Kidney epithelial cell (primary cell): ENCODE results near the gene IFNA7. TPM values are rescaled to one million over a fixed set of nuclear protein-coding genes. Genes with fewer than 3 reads are reported as not detected.
A peak's percentile ranks its signal among the peaks of the same experiment; 100 is the strongest.

ENCODE experiments used
- DNase-seq: peaks from one replicate; pipeline ENCODE4 v3.0.0-alpha.2; 2010; ENCODE audit warnings: low read depth
- H3K27me3 ChIP-seq: 2 replicates; pipeline ENCODE4 v1.6.0; 2011; ENCODE audit warnings: low read length; ENCODE audit not compliant: control insufficient read depth, insufficient read depth
- H3K36me3 ChIP-seq: 2 replicates; pipeline ENCODE4 v1.5.1; 2011; ENCODE audit warnings: low read length; ENCODE audit not compliant: control insufficient read depth, insufficient read depth
- H3K4me3 ChIP-seq: 2 replicates; pipeline ENCODE4 v1.5.1; 2011; ENCODE audit warnings: low read depth, mild to moderate bottlenecking, control low read depth, low read length
- CTCF ChIP-seq: IDR thresholded peaks from 2 replicates; pipeline ENCODE4 v1.5.1; 2011; ENCODE audit warnings: mild to moderate bottlenecking, moderate library complexity, low read length, control low read depth, inconsistent platforms; ENCODE audit not compliant: insufficient read depth, poor library complexity, severe bottlenecking
- total RNA-seq: library from RNA; depleted of rRNA; stranded (reverse); fragments of >200 nt; gene quantifications from 2 replicates; pipeline ENCODE4 v1.2.3, GENCODE V29; 2015

IFNA7 gene
- total RNA-seq, 1 donor from 2014 or later = not detected

- Histone ChIP-seq H3K4me3 (no peak overlapping the region), H3K27me3 (no peaks in the 10 kb centered on the region), H3K36me3 (no peaks in the 10 kb centered on the region)
- TF ChIP-seq CTCF = no peak
- DNase-seq = no peak
These were observed 46.5 kb downstream of the IFNA7 start for GRCh38 chr9:21155501-21155900.

GRCh38 chr9:21154018-21154608, 47.9 kb downstream of the IFNA7 start:
- no peaks in the 10 kb centered on the region for H3K27me3 ChIP-seq
- no peaks in the 10 kb centered on the region for H3K36me3 ChIP-seq
- TF ChIP-seq CTCF = peak; percentile 38
- no peak overlapping the region for H3K4me3 ChIP-seq
- peak; percentile 10 for DNase-seq

- TF ChIP-seq CTCF = no peak
- H3K36me3 ChIP-seq = no peaks in the 10 kb centered on the region
- DNase-seq = peak; percentile 1
- no peak overlapping the region for H3K4me3 ChIP-seq
- H3K27me3 ChIP-seq = no peaks in the 10 kb centered on the region
These were observed 48.5 kb downstream of the IFNA7 start for GRCh38 chr9:21153336-21154017.

Other genes with a start within 250 kb of the IFNA7 start
- 0.46 and 0.62 TPM in 2 replicates for gene HACD4, start 170.6 kb downstream of the IFNA7 start, total RNA-seq
- gene IFNB1, start 124.3 kb downstream of the IFNA7 start, total RNA-seq = not detected in 2 replicates
- not detected in 2 replicates for gene IFNW1, start 60.4 kb downstream of the IFNA7 start, total RNA-seq
- gene IFNA21, start 35.5 kb downstream of the IFNA7 start, total RNA-seq = not detected in 2 replicates
- gene IFNA4, start 14.6 kb downstream of the IFNA7 start, total RNA-seq = not detected in 2 replicates
- gene IFNA10, start 4.9 kb upstream of the IFNA7 start, total RNA-seq = not detected in 2 replicates
- gene IFNA16, start 15.1 kb upstream of the IFNA7 start, total RNA-seq = not detected in 2 replicates
- gene IFNA17, start 26.0 kb upstream of the IFNA7 start, total RNA-seq = not detected in 2 replicates
- not detected in 2 replicates for gene IFNA14, start 37.8 kb upstream of the IFNA7 start, total RNA-seq
- gene IFNA5, start 103.1 kb upstream of the IFNA7 start, total RNA-seq = not detected in 2 replicates
- gene KLHL9, start 133.2 kb upstream of the IFNA7 start, total RNA-seq = 26.8 and 28.3 TPM in 2 replicates
- not detected in 2 replicates for gene IFNA6, start 148.7 kb upstream of the IFNA7 start, total RNA-seq
- gene IFNA13, start 165.9 kb upstream of the IFNA7 start, total RNA-seq = not detected in 2 replicates
- not detected in 2 replicates for gene IFNA2, start 183.2 kb upstream of the IFNA7 start, total RNA-seq
- gene IFNA8, start 206.9 kb upstream of the IFNA7 start, total RNA-seq = not detected in 2 replicates
- not detected in 2 replicates for gene IFNA1, start 238.2 kb upstream of the IFNA7 start, total RNA-seq